Prostate gland (tissue), 2 donors: Measurements from ENCODE around the gene GUCY2F.

Experiments
- POLR2AphosphoS5 ChIP-seq: sonication (generic); formaldehyde crosslinking; IDR thresholded peaks from one replicate; pipeline ENCODE4 v1.6.1; 2017; ENCODE audit warnings: antibody characterized with exemption
- TF ChIP-seq, protein P1 (sequence below), 4 experiments: fragments of 200-600 bp in 2 of 4; fragments of 450-650 bp in 2 of 4; sonication (generic) in 2 of 4; IDR thresholded peaks; 1 replicate in 3 of 4; 2 replicates in 1 of 4; pipeline ENCODE4 v1.5.1; 2016 to 2019; ENCODE audit warnings: antibody characterized with exemption in 4 of 4, mild to moderate bottlenecking in 2 of 4, moderate library complexity in 2 of 4

DNA sequence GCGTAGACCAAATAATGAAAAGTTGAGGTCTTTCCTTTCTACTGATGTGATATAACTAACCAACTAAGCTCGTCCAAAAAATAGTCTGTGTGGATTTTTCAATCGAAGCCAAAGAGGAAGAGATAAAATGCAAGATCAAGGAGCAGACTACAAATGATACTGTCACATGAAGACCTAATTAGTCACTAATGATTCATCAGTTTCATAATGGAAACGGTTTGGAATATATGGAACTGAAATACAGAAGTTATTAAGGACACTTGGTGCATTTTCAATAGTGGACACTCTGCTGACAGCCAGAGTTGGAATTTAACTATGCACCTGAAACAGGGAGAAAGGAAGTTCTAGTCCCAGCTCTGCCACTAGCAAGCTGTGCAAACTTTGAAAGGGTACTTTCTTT lies 119.8 kb downstream of the GUCY2F start:
- TF ChIP-seq, protein P1, sequence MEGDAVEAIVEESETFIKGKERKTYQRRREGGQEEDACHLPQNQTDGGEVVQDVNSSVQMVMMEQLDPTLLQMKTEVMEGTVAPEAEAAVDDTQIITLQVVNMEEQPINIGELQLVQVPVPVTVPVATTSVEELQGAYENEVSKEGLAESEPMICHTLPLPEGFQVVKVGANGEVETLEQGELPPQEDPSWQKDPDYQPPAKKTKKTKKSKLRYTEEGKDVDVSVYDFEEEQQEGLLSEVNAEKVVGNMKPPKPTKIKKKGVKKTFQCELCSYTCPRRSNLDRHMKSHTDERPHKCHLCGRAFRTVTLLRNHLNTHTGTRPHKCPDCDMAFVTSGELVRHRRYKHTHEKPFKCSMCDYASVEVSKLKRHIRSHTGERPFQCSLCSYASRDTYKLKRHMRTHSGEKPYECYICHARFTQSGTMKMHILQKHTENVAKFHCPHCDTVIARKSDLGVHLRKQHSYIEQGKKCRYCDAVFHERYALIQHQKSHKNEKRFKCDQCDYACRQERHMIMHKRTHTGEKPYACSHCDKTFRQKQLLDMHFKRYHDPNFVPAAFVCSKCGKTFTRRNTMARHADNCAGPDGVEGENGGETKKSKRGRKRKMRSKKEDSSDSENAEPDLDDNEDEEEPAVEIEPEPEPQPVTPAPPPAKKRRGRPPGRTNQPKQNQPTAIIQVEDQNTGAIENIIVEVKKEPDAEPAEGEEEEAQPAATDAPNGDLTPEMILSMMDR (IDR thresholded peaks at IDR 0.05), result no peak
- TF ChIP-seq POLR2AphosphoS5, result no peak
